Mucosa of descending colon (tissue), 3 donors: Measurements from ENCODE around the gene ALX4. TPM values are rescaled to one million over a fixed set of nuclear protein-coding genes. Genes with fewer than 3 reads are reported as not detected.

Experiments
- ATAC-seq: fragments of 200-7000 bp; cut with Tn5 transposase; one replicate; pipeline ENCODE4 v1.9.1; 2020; ENCODE audit warnings: mild to moderate bottlenecking, moderate library complexity
- DNase-seq, 3 donors: peaks; one replicate each; pipeline ENCODE4 v3.0.0-alpha.2; 2020
- H3K36me3 ChIP-seq: fragments of 200-600 bp; one replicate; pipeline ENCODE4 v1.8.0; 2021; ENCODE audit warnings: low read depth, mild to moderate bottlenecking
- H3K4me1 ChIP-seq: fragments of 200-600 bp; one replicate; pipeline ENCODE4 v1.8.0; 2021; ENCODE audit warnings: low read depth, mild to moderate bottlenecking
- H3K4me3 ChIP-seq: fragments of 200-600 bp; one replicate; pipeline ENCODE4 v1.8.0; 2021; ENCODE audit warnings: mild to moderate bottlenecking
- H3K9me3 ChIP-seq: fragments of 200-600 bp; one replicate; pipeline ENCODE4 v1.8.0; 2021; ENCODE audit warnings: mild to moderate bottlenecking
- CTCF ChIP-seq: fragments of 200-600 bp; IDR thresholded peaks from one replicate; pipeline ENCODE4 v1.8.0; 2022; ENCODE audit warnings: antibody characterized with exemption, mild to moderate bottlenecking
- intact Hi-C, 2 donors: fragments of 100-400 bp; cut with DNase I in 1 of 2; cut with micrococcal nuclease in 1 of 2; formaldehyde crosslinking; loops; one replicate each; pipeline versions ENCODE4 v1.11.0 to v1.11.1; 2022; cut with DNase I, micrococcal nuclease
- total RNA-seq, 3 donors: library from RNA; stranded (reverse); fragmentation: NEBNext Ultra II Directional in 2 of 3; extraction: Animal tissue kit (Norgen Biotek cat#: 25700) in 2 of 3; gene quantifications; one replicate each; pipeline versions ENCODE4 v1.2.1 to v1.2.4, GENCODE V29; 2021 to 2023
- donor health status: DM: no; HTN: no; CAD: no; lungs with moderate emphysema.
- donor health status: DM: no; HTN: no; CAD: no.
- donor health status: DM: no; HTN: yes; CAD: no.

The ALX4 gene
- total RNA-seq, 3 donors from 2014 or later = not detected

GRCh38 chr11:44263738-44264437 lies 46.1 kb downstream of the ALX4 start:
- DNase-seq = no peak
- no peak for ATAC-seq
- no peak for TF ChIP-seq CTCF

DNA sequence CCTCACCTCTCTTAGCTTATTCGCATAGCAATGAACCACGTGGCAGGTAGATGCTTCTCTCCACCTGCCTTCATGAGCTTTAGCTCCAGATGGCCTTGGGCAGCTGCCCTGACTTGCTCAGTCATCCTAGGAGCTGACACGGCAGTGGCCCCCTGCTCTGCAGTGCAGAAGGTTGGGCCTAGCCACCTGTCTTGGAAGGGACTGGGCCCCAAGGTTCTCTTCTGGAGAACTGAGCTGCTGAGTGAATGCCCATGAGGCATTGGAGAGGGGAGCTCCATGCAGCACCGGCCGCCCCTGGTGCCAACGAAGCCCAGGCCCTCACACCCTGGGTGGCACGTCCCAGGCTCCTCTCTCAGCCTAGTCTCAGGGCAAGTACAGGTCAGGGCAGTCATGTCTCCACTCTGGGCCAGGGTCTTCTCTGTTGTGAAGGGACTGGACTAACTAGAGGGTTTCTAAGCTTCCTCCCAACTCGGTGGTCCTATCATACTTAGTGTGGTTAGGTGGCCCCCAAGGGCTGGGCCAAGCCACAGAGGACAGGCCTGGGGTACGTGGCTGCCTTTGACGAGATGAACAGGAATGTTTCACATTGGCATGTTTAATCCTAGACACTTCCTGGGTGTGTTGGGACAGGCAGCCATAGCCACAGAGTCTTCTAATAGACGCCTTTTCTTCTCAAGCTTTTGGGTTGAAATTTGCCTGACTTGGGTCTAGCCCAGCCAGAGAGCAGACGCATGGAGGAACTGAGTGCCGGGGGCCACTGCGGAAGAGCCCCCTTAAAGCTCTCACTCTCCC lies 47.9 kb downstream of the ALX4 start:
- Histone ChIP-seq H3K36me3 (no peaks in the 10 kb centered on the region), H3K9me3 (no peaks in the 10 kb centered on the region), H3K4me1 (no peaks in the 10 kb centered on the region), H3K4me3 (no peak overlapping the region)
- TF ChIP-seq CTCF = no peak
- ATAC-seq = no peak
- intact Hi-C loops = no loop called here
- no peak for DNase-seq

More at GRCh38 chr11:44263738-44264437, 46.1 kb downstream of the ALX4 start:
- intact Hi-C loops = no loop called here
- H3K36me3 ChIP-seq = no peaks in the 10 kb centered on the region
- H3K4me1 ChIP-seq = no peaks in the 10 kb centered on the region
- H3K4me3 ChIP-seq = no peak overlapping the region
- H3K9me3 ChIP-seq = no peaks in the 10 kb centered on the region

GRCh38 chr11:44260081-44260480 lies 49.9 kb downstream of the ALX4 start:
- Histone ChIP-seq H3K9me3 (no peaks in the 10 kb centered on the region), H3K4me3 (no peak overlapping the region), H3K4me1 (no peaks in the 10 kb centered on the region), H3K36me3 (no peaks in the 10 kb centered on the region)
- intact Hi-C loops = no loop called here
- DNase-seq (no peak), ATAC-seq (no peak)
- TF ChIP-seq CTCF = no peak

- intact Hi-C loops = no loop called here
These were observed 51.0 kb downstream of the ALX4 start for GRCh38 chr11:44258839-44259420.

DNA sequence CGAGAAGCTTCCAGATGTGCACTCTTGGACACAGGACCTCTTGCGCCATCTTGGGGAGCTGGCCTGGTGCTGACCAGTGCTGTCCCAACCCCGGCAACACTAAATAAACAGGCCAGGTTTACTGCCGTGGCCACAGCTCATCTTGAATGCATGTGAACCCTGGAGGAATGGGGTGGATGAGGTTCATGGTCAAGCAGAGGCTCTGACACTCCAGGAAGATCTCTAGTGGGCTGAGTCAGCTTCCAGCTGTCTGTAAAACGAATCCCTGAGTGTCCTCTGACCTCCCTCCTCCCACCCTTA lies 51.8 kb downstream of the ALX4 start:
- Histone ChIP-seq H3K4me3 (no peak overlapping the region), H3K4me1 (no peaks in the 10 kb centered on the region), H3K9me3 (peaks cover 3% of the 10 kb centered on the region), H3K36me3 (no peaks in the 10 kb centered on the region)
- DNase-seq (no peak), ATAC-seq (no peak)
- intact Hi-C loops = no loop called here
- no peak for TF ChIP-seq CTCF

More at GRCh38 chr11:44258839-44259420, 51.0 kb downstream of the ALX4 start:
- no peaks in the 10 kb centered on the region for H3K9me3 ChIP-seq
- H3K36me3 ChIP-seq = no peaks in the 10 kb centered on the region
- H3K4me3 ChIP-seq = no peak overlapping the region
- ATAC-seq (no peak), DNase-seq (no peak)
- H3K4me1 ChIP-seq = no peaks in the 10 kb centered on the region
- no peak for TF ChIP-seq CTCF
